Retinal pigment epithelial cell (primary cell): ENCODE data around the gene GALR1.
A peak's percentile ranks its signal among the peaks of the same experiment; 100 is the strongest.
"Not testable (repeated sequence)": the region's sequence is repeated elsewhere in the genome, so short reads cannot be mapped to it uniquely, and the experiment has no call there.

ENCODE experiments used
- DNase-seq: peaks from one replicate; pipeline ENCODE4 v3.0.0-alpha.2; 2010; ENCODE audit warnings: low read depth
- H3K4me3 ChIP-seq: 2 replicates; pipeline ENCODE4 v1.5.1; 2011; ENCODE audit warnings: mild to moderate bottlenecking, low read length, control low read depth, moderate library complexity
- CTCF ChIP-seq: conservative IDR thresholded peaks from 2 replicates; pipeline ENCODE4 v1.5.1; 2011; ENCODE audit warnings: low read depth, low read length, control low read depth, inconsistent platforms

GALR1 gene

GRCh38 chr18:77222464-77222863 is 27.2 kb upstream of the GALR1 start:
- TF ChIP-seq CTCF, result no peak
- DNase-seq, result no peak
- no peak overlapping the region for H3K4me3 ChIP-seq

GRCh38 chr18:77223221-77223639 is 26.4 kb upstream of the GALR1 start:
- H3K4me3 ChIP-seq, result no peak overlapping the region
- DNase-seq, result no peak
- no peak for TF ChIP-seq CTCF

GRCh38 chr18:77223653-77224052 is 26.0 kb upstream of the GALR1 start:
- no peak for TF ChIP-seq CTCF
- DNase-seq, result peak; percentile 26
- no peak overlapping the region for H3K4me3 ChIP-seq

DNA sequence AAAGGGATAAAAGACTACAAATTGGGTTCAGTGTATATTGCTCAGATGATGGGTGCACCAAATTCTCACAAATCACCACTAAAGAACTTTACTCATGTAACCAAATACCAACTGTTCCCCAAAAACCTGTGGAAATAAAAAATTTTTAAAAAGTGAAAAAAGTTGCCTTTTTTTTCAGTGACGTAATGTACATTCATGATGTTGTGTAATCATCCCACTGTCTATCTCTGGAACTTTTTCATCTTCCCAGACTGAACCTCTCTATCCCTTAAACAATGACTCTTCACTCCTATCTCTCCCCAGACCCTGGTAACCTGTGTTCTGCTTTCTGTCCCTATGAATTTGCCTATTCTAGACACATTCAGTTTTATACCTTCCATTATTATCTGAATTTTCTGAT is 19.0 kb upstream of the GALR1 start:
- no peak for TF ChIP-seq CTCF

DNA sequence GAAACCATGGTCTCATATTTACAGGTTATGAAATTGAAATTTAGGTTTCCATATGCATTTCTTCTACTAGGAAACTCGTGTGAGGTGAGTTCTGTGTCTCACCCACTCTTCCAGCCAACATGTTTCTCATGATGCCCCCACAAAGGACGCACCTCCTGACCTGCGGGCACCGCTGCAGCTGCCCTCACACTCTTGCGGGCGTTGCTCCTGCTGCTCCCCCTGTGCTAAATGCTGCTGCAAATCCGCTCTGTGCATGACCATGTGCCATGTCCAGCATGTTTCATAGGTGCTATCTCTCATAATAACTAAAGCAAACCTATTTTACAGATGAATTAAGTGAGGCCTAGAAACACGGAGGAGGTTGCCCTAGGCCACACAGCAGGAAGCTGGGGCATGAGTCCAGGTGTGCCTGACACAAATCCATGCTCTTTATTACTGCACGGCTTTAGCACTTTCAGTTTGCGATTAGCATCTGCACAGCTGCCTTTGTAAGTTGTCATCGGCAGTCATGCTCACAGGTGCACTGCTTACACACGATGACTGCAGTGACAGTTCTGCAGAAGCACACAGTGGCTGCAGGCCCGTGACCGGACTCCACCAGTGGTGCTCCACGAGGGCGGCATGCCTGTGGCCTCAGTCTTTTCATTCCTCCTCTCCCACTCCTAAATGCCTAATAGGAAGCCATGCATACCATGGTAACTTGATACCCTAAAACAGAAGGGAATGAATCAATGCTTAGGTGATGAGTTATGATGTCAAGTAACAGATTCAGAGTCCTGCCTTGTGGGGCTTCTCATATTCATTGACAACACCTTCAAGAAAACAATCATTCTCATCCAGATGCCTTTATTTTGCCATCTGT is 14.9 kb upstream of the GALR1 start:
- DNase-seq, result no peak
- no peak overlapping the region for H3K4me3 ChIP-seq
- TF ChIP-seq CTCF, result no peak

More for the DNA sequence above, 19.0 kb upstream of the GALR1 start:
- H3K4me3 ChIP-seq, result no peak overlapping the region
- DNase-seq, result no peak

DNA sequence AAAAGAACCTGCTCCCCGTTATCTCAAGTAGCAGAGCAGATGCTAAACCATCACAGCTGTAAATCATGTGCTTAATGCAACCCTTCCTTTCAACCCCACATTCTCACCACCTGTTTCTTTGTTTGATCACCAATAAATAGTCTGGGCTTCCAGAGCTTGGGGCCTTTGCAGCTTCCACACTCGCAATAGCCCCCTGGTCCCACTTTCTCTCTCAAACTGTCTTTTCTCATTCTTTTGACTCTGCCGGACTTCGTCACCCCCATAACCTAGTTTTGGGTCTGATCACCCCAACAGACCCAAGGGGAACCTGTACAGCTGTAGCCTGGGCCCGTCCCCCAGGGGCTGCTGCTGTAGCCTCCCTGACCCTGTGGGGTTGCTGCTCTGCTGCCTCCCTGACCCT is 10.4 kb upstream of the GALR1 start:
- DNase-seq, H3K4me3 ChIP-seq: not testable (repeated sequence)

GRCh38 chr18:77248873-77249568 is 627 bp upstream of the GALR1 start:
- peak overlapping the region; percentile 8 for H3K4me3 ChIP-seq

More at GRCh38 chr18:77248873-77249568, 627 bp upstream of the GALR1 start:
- TF ChIP-seq CTCF, result no peak
- no peak for DNase-seq
